GM10266 (cell line): ENCODE measurements around the gene TRPC6.

ENCODE experiments used
- DNase-seq: peaks from one replicate; pipeline ENCODE4 v3.0.0; 2012; ENCODE audit errors: extremely low spot score
- CTCF ChIP-seq: IDR thresholded peaks from 2 replicates; pipeline ENCODE4 v1.5.1; 2012; ENCODE audit warnings: mild to moderate bottlenecking, low read depth; ENCODE audit not compliant: control insufficient read depth, insufficient read depth; ENCODE audit errors: missing control alignments

TRPC6 gene

DNA sequence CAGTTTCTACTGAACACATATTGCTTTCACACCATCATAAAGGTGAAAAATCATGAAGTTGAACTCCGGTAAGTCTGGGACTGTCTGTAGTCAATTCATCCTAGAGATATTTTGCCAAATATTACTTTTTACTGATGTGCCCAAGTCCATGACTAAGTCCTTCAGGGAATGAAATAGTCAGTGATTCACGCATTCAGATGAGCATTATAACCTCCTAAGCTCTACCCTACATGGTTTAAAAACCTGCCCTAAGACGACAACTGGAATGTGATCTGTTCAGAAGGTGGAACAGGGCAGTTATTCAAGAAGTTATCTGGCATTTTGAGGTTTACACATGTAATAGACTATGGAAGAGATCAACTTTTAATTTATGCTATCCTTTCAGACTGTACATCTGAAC lies 125.6 kb downstream of the TRPC6 start:
- DNase-seq: no peak
- TF ChIP-seq CTCF: no peak

DNA sequence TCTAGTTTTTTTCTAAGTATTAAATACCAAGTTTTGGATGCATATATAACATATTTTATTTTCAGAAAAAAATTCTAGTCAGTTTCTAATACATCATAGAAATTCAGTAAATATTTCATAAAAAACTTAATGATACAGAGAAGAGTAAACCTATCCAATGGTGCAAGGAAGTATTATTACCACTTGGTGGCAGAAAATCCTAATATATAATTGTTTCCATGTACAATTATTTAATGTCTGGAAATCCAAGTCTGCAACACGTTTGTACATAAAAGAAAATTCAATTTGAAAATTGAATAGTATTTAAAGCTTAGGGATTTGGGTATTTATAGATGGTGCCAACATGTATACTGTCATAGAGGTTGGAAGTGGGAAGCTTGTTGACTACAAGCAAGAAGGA lies 127.0 kb downstream of the TRPC6 start:
- no peak for TF ChIP-seq CTCF
- no peak for DNase-seq

DNA sequence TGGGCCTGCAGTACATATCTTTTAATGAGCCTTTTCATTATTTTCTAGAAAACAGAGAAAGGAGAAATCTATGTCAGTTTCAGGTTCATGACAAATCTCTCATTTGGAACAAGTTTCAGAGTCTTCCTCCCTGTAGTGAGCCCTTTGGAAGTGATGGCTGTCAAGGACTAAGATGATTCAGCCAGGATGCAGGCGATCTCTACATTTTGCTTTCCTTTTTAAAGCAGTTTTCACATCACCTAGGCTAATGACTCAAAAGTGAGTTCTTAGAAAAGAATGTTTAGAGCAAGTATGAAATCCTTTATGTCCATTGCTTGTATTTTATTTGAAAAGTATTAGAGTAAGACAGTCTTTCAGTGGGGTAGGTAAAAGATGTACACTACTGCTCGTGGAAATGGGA lies 130.1 kb downstream of the TRPC6 start:
- no peak for DNase-seq
- no peak for TF ChIP-seq CTCF

DNA sequence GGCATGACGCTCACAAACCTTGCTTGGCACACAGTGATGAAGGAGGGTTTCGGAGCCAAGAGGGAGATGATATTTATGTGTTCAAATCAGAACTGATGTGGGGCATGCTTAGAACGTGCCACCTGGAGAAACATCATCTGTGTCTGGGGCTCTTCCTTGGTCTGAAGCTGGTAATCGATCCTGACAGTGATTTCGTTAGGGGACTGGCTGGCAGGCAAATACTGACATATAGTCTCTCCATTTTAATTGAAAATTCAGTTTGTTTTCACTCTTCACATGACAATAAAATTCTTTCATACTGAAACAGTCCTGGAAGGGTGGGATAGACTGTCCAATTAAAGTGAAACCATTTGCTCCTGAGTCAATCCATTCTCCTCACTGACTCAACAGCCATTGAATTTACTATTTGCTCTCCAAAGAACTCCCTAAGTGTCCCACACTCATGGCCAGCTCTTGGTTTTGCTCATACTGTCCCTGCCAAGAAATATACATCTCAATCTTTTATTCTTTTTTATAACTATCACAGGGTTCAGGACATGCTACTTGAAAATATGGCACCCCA lies 134.8 kb downstream of the TRPC6 start:
- no peak for TF ChIP-seq CTCF
- DNase-seq: no peak

DNA sequence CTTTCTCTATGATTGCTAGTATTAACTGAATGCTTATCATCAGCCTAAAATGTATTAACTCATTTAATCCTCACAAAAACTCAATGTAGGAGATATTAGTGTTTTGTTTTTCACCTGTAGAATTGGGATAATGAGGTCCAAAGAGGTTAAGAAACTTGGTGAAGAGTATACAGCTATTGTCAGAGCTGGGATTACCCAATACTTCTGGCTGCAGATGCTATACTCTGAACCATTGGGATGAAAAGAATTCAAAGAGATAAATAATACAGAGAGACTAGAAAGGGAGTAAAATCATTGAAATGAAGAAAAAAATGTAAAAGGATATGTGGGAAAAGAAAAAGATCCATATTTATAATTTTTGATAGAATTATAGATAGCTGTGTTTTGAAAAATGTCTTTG lies 137.1 kb downstream of the TRPC6 start:
- no peak for TF ChIP-seq CTCF
- DNase-seq: no peak

DNA sequence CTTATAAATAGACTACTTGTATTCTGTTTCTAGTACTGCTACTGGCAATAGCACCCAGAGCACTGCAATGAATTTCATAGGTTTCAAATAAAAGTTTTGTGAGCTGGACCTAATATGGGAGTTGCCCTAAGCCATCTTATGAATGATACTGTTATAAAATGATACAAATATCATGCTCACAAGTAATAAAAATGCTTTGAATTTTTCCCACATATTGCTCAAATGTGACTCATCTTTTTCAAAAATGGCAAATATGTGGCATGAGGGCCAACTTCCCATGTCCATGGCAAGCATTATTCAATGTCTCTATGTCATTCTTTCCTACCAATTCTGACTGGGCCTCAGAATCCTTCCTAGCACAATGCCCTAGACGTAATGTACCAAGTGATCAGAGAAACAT lies 137.6 kb downstream of the TRPC6 start:
- no peak for TF ChIP-seq CTCF
- DNase-seq: no peak

DNA sequence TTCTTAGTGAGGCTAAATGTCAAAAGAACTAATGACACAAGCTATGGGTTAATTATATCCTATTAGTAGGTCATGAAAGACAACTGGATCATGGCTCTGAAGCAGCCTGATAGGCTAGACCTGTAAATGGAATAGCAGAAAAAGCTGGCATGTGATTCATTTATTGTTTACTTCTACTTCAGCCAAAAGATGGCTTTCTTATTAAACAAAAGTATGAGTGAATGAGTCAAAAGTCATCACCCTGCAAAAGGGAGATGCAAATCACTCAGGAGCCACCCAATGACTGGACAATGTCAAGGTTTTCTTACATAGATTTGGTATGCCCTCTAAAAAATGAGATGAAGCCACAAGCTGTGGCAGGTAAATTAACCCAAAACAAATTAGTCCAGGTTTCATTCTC lies 138.0 kb downstream of the TRPC6 start:
- no peak for DNase-seq
- TF ChIP-seq CTCF: no peak
